Measurements from ENCODE around the gene NOTCH3. TPM values are rescaled to one million over a fixed set of nuclear protein-coding genes. Genes with fewer than 3 reads are reported as not detected.

The NOTCH3 gene
- total RNA-seq, 2 donors from 2014 or later: 140 to 171 TPM

- Histone ChIP-seq H3K4me1 (ENCODE audit: control insufficient read depth, insufficient read depth, low read length) (no peaks in the 10 kb centered on the region), H3K36me3 (ENCODE audit: control insufficient read depth, insufficient read depth, low read length) (peaks cover 8% of the 10 kb centered on the region), H3K27me3 (ENCODE audit: control insufficient read depth, insufficient read depth, low read length, poor library complexity, severe bottlenecking) (no peaks in the 10 kb centered on the region), H3K27ac (ENCODE audit: low read depth, low read length) (no peak overlapping the region), H3K9ac (ENCODE audit: extremely low read depth, low read length, poor library complexity, severe bottlenecking) (no peak overlapping the region), H3K4me3 (ENCODE audit: low read length) (peak overlapping the region; percentile 96), H3K9me3 (ENCODE audit: control insufficient read depth, low read length) (no peaks in the 10 kb centered on the region)
- Mint-ChIP-seq H3K4me1 (no peaks in the 10 kb centered on the region), H3K27me3 (ENCODE audit: insufficient read depth) (peaks cover 2% of the 10 kb centered on the region), H3K4me3 (peak overlapping the region; percentile 86), H3K27ac (no peak overlapping the region), H3K36me3 (ENCODE audit: low read depth) (peaks cover 14% of the 10 kb centered on the region), H3K9me3 (no peaks in the 10 kb centered on the region)
- DNase-seq: no peak
- TF ChIP-seq CTCF (conservative IDR thresholded peaks at IDR 0.05): no peak
- WGBS, 2 experiments (ENCODE audit: insufficient coverage in 1 of 2, insufficient read length in 1 of 2): 96 to 100% methylated on average over 2 of the region's 2 CpGs
Measured at GRCh38 chr19:15126131-15126910, 74.5 kb downstream of the NOTCH3 start.

- peak overlapping the region; percentile 79 for H3K27ac ChIP-seq (ENCODE audit: low read depth, low read length)
- peak; percentile 99 for DNase-seq
- peaks cover 13% of the 10 kb centered on the region for H3K36me3 ChIP-seq (ENCODE audit: control insufficient read depth, insufficient read depth, low read length)
- H3K4me3 ChIP-seq (ENCODE audit: low read length): peak overlapping the region; percentile 96
- TF ChIP-seq CTCF (conservative IDR thresholded peaks at IDR 0.05): peak; percentile 45
- no peaks in the 10 kb centered on the region for H3K9me3 ChIP-seq (ENCODE audit: control insufficient read depth, low read length)
- H3K27me3 ChIP-seq (ENCODE audit: control insufficient read depth, insufficient read depth, low read length, poor library complexity, severe bottlenecking): no peaks in the 10 kb centered on the region
- no peaks in the 10 kb centered on the region for H3K4me1 ChIP-seq (ENCODE audit: control insufficient read depth, insufficient read depth, low read length)
- Mint-ChIP-seq H3K27me3 (ENCODE audit: insufficient read depth) (peaks cover 2% of the 10 kb centered on the region), H3K27ac (peak overlapping the region; percentile 98), H3K36me3 (ENCODE audit: low read depth) (peaks cover 23% of the 10 kb centered on the region), H3K4me3 (peak overlapping the region; percentile 86), H3K9me3 (no peaks in the 10 kb centered on the region), H3K4me1 (no peaks in the 10 kb centered on the region)
- peak overlapping the region; percentile 78 for H3K9ac ChIP-seq (ENCODE audit: extremely low read depth, low read length, poor library complexity, severe bottlenecking)
- 0% methylated on average over 23 to 59 of the region's 61 CpGs for WGBS, 2 experiments (ENCODE audit: insufficient coverage in 1 of 2, insufficient read length in 1 of 2)
Measured at GRCh38 chr19:15125232-15126067, 75.3 kb downstream of the NOTCH3 start.

GRCh38 chr19:15124572-15125231 is 76.1 kb downstream of the NOTCH3 start:
- Mint-ChIP-seq H3K27me3 (ENCODE audit: insufficient read depth) (no peaks in the 10 kb centered on the region), H3K36me3 (ENCODE audit: low read depth) (peaks cover 30% of the 10 kb centered on the region), H3K27ac (peak overlapping the region; percentile 98), H3K4me3 (peak overlapping the region; percentile 86), H3K9me3 (no peaks in the 10 kb centered on the region), H3K4me1 (no peaks in the 10 kb centered on the region)
- Histone ChIP-seq H3K9ac (ENCODE audit: extremely low read depth, low read length, poor library complexity, severe bottlenecking) (peak overlapping the region; percentile 78), H3K4me1 (ENCODE audit: control insufficient read depth, insufficient read depth, low read length) (no peaks in the 10 kb centered on the region), H3K27me3 (ENCODE audit: control insufficient read depth, insufficient read depth, low read length, poor library complexity, severe bottlenecking) (no peaks in the 10 kb centered on the region), H3K9me3 (ENCODE audit: control insufficient read depth, low read length) (no peaks in the 10 kb centered on the region), H3K4me3 (ENCODE audit: low read length) (peak overlapping the region; percentile 96), H3K27ac (ENCODE audit: low read depth, low read length) (peak overlapping the region; percentile 79), H3K36me3 (ENCODE audit: control insufficient read depth, insufficient read depth, low read length) (peaks cover 21% of the 10 kb centered on the region)
- TF ChIP-seq CTCF (conservative IDR thresholded peaks at IDR 0.05): no peak
- DNase-seq: no peak
- whole genome bisulfite sequencing, 2 experiments (ENCODE audit: insufficient coverage in 1 of 2, insufficient read length in 1 of 2): 8 to 24% methylated on average over 7 to 33 of the region's 33 CpGs
